ENCODE measurements around the gene RBFOX1. TPM values are rescaled to one million over a fixed set of nuclear protein-coding genes. Genes with fewer than 3 reads are reported as not detected.

The RBFOX1 gene
- total and polyA plus RNA-seq, 2 donors (not counting 1 experiment from before 2014, with no cell fraction given): not detected

GRCh38 chr16:7561908-7562405 is 229.3 kb downstream of the RBFOX1 start:
- H3K27ac Mint-ChIP-seq: no peak overlapping the region
- POLR2A ChIA-PET: no interaction called here
- H2AFZ ChIP-seq (ENCODE audit: insufficient read depth, low read depth, low read length, poor library complexity, severe bottlenecking): no peak overlapping the region
- H3K36me3 ChIP-seq (replicated peaks in 1 of 2; ENCODE audit: control extremely low read depth in 1 of 2, control insufficient read depth in 1 of 2, extremely low read depth in 1 of 2, insufficient read depth in 2 of 2, low read length in 1 of 2): no peaks in the 10 kb centered on the region
- no peaks in the 10 kb centered on the region for H4K20me1 ChIP-seq (ENCODE audit: control insufficient read depth, insufficient read depth, low read length, poor library complexity, severe bottlenecking)
- no peaks in the 10 kb centered on the region for H3K9me3 Mint-ChIP-seq (ENCODE audit: insufficient read depth)
- no peak overlapping the region for H3K4me3 ChIP-seq (ENCODE audit: control extremely low read depth in 1 of 5, extremely low read depth in 1 of 5, insufficient read depth in 1 of 5, low read depth in 2 of 5, low read length in 4 of 5)
- H3K9ac ChIP-seq (ENCODE audit: low read length): no peak overlapping the region
- H3K4me2 ChIP-seq (replicated peaks; ENCODE audit: low read depth, low read length, poor library complexity, severe bottlenecking): no peak overlapping the region
- H3K4me1 ChIP-seq (ENCODE audit: control insufficient read depth in 2 of 2, insufficient read depth in 2 of 2, low read length in 2 of 2): no peaks in the 10 kb centered on the region
- peaks cover 0 to 4% (median 0%) of the 10 kb centered on the region in 3 donors for H3K9me3 ChIP-seq (ENCODE audit: control extremely low read depth in 1 of 3, control insufficient read depth in 2 of 3, insufficient read depth in 1 of 3, low read length in 2 of 3)
- H3K79me2 ChIP-seq (ENCODE audit: control insufficient read depth, insufficient read depth, low read length): no peaks in the 10 kb centered on the region
- WGBS (ENCODE audit: insufficient coverage): 84% methylated on average over 5 of the region's 5 CpGs
- CTCF ChIA-PET: no interaction called here
- intact Hi-C loops (cut with micrococcal nuclease): no loop called here
- TF ChIP-seq, protein P1, sequence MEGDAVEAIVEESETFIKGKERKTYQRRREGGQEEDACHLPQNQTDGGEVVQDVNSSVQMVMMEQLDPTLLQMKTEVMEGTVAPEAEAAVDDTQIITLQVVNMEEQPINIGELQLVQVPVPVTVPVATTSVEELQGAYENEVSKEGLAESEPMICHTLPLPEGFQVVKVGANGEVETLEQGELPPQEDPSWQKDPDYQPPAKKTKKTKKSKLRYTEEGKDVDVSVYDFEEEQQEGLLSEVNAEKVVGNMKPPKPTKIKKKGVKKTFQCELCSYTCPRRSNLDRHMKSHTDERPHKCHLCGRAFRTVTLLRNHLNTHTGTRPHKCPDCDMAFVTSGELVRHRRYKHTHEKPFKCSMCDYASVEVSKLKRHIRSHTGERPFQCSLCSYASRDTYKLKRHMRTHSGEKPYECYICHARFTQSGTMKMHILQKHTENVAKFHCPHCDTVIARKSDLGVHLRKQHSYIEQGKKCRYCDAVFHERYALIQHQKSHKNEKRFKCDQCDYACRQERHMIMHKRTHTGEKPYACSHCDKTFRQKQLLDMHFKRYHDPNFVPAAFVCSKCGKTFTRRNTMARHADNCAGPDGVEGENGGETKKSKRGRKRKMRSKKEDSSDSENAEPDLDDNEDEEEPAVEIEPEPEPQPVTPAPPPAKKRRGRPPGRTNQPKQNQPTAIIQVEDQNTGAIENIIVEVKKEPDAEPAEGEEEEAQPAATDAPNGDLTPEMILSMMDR (IDR thresholded peaks at IDR 0.05): no peak
- no peak for TF ChIP-seq EZH2 (IDR thresholded peaks at IDR 0.05; ENCODE audit: borderline replicate concordance, insufficient read depth, low read depth, low read length, poor library complexity, severe bottlenecking)
- no peak for ATAC-seq (ENCODE audit: low read depth)
- DNase-seq: no peak
- H3K27me3 Mint-ChIP-seq: no peaks in the 10 kb centered on the region
- no peak overlapping the region for H3K4me3 Mint-ChIP-seq
- no peak overlapping the region for H3K27ac ChIP-seq (ENCODE audit: low read length in 2 of 2)
- H3K4me1 Mint-ChIP-seq: no peaks in the 10 kb centered on the region
- no peaks in the 10 kb centered on the region for H3K27me3 ChIP-seq (replicated peaks in 1 of 4; ENCODE audit: control extremely low read depth in 1 of 4, control insufficient read depth in 3 of 4, insufficient read depth in 4 of 4, low read length in 3 of 4)

DNA sequence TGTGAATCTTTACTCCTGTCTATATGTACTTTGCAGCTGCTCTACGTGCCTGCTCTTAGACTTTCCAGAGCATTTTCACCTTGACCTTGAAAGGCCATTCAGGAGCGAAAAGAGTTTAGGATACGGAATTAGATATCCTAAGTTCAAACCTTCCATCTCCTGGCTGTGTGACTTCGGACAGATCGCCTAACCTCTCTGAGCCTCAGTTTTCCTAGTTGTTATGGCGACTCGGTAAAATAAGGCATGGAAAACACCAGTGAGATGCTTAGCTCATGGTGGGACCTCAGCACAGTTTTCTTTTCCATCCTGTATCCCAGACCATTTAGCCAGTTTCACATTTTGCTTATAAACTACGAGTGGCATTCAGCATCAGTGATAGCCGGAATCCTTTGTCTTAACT is 233.7 kb downstream of the RBFOX1 start:
- POLR2A ChIA-PET: no interaction called here
- Mint-ChIP-seq H3K27ac (no peak overlapping the region), H3K27me3 (no peaks in the 10 kb centered on the region), H3K4me1 (no peaks in the 10 kb centered on the region), H3K9me3 (ENCODE audit: insufficient read depth) (peaks cover 2% of the 10 kb centered on the region), H3K4me3 (no peak overlapping the region)
- intact Hi-C loops (cut with micrococcal nuclease): no loop called here
- Histone ChIP-seq H3K79me2 (ENCODE audit: control insufficient read depth, insufficient read depth, low read length) (no peaks in the 10 kb centered on the region), H3K9ac (ENCODE audit: low read length) (no peak overlapping the region), H3K4me2 (replicated peaks; ENCODE audit: low read depth, low read length, poor library complexity, severe bottlenecking) (no peak overlapping the region), H4K20me1 (ENCODE audit: control insufficient read depth, insufficient read depth, low read length, poor library complexity, severe bottlenecking) (no peaks in the 10 kb centered on the region), H3K4me1 (ENCODE audit: control insufficient read depth in 2 of 2, insufficient read depth in 2 of 2, low read length in 2 of 2) (no peaks in the 10 kb centered on the region), H3K36me3 (replicated peaks in 1 of 2; ENCODE audit: control extremely low read depth in 1 of 2, control insufficient read depth in 1 of 2, extremely low read depth in 1 of 2, insufficient read depth in 2 of 2, low read length in 1 of 2) (no peaks in the 10 kb centered on the region), H3K27me3 (replicated peaks in 1 of 4; ENCODE audit: control extremely low read depth in 1 of 4, control insufficient read depth in 3 of 4, insufficient read depth in 4 of 4, low read length in 3 of 4) (no peaks in the 10 kb centered on the region), H2AFZ (ENCODE audit: insufficient read depth, low read depth, low read length, poor library complexity, severe bottlenecking) (no peak overlapping the region), H3K4me3 (ENCODE audit: control extremely low read depth in 1 of 5, extremely low read depth in 1 of 5, insufficient read depth in 1 of 5, low read depth in 2 of 5, low read length in 4 of 5) (no peak overlapping the region), H3K27ac (ENCODE audit: low read length in 2 of 2) (no peak overlapping the region), H3K9me3 (ENCODE audit: control extremely low read depth in 1 of 3, control insufficient read depth in 2 of 3, insufficient read depth in 1 of 3, low read length in 2 of 3) (peaks cover 0 to 4% (median 0%) of the 10 kb centered on the region in 3 donors)
- TF ChIP-seq, protein P1 (IDR thresholded peaks at IDR 0.05): no peak
- no peak for TF ChIP-seq EZH2 (IDR thresholded peaks at IDR 0.05; ENCODE audit: borderline replicate concordance, insufficient read depth, low read depth, low read length, poor library complexity, severe bottlenecking)
- DNase-seq (no peak), ATAC-seq (ENCODE audit: low read depth) (no peak)
- CTCF ChIA-PET: no interaction called here
- 88% methylated on average over 3 of the region's 9 CpGs for WGBS (ENCODE audit: insufficient coverage)
